Esophagus muscularis mucosa (tissue), 4 donors: Measurements from ENCODE around the gene ARHGAP31. TPM values are rescaled to one million over a fixed set of nuclear protein-coding genes. Genes with fewer than 3 reads are reported as not detected.

Source experiments
- DNase-seq: peaks from one replicate; pipeline ENCODE4 v3.0.0-alpha.2; 2017; ENCODE audit errors: extremely low spot score
- H3K27ac ChIP-seq, 4 donors: fragments of 200-600 bp; sonication (generic); replicated peaks in 1 of 4; 1 replicate in 3 of 4; 2 replicates in 1 of 4; pipeline ENCODE4 v1.5.1; 2016 to 2019; ENCODE audit warnings: mild to moderate bottlenecking in 1 of 4
- H3K27me3 ChIP-seq, 4 donors: fragments of 200-600 bp; sonication (generic); one replicate each; pipeline versions ENCODE4 v1.5.1 to v1.6.0; 2016 to 2019
- H3K36me3 ChIP-seq, 4 donors: fragments of 200-600 bp; sonication (generic); one replicate each; pipeline ENCODE4 v1.5.1; 2016 to 2019
- H3K4me1 ChIP-seq, 4 donors: fragments of 200-600 bp; sonication (generic); one replicate each; pipeline ENCODE4 v1.5.1; 2016 to 2019
- H3K4me3 ChIP-seq, 4 donors: fragments of 200-600 bp; sonication (generic); 1 replicate in 2 of 4; 2 replicates in 2 of 4; pipeline ENCODE4 v1.5.1; 2016 to 2019; ENCODE audit warnings: mild to moderate bottlenecking in 4 of 4, moderate library complexity in 1 of 4
- H3K9me3 ChIP-seq, 4 donors: fragments of 200-600 bp; sonication (generic); 1 replicate in 3 of 4; 2 replicates in 1 of 4; pipeline ENCODE4 v1.5.1; 2016 to 2019
- EP300 ChIP-seq: sonication (generic); formaldehyde crosslinking; IDR thresholded peaks from one replicate; pipeline ENCODE4 v1.6.1; 2017; ENCODE audit warnings: antibody characterized with exemption
- POLR2A ChIP-seq: fragments of 450-650 bp; IDR thresholded peaks from one replicate; pipeline ENCODE4 v1.6.1; 2017; ENCODE audit warnings: antibody characterized with exemption, moderate library complexity, mild to moderate bottlenecking, low read depth
- POLR2AphosphoS5 ChIP-seq, 2 donors: sonication (generic); formaldehyde crosslinking; IDR thresholded peaks; one replicate each; pipeline ENCODE4 v1.6.1; 2017; ENCODE audit warnings: antibody characterized with exemption in 2 of 2
- WGBS: methylation state at CpG from one replicate; pipeline ENCODE4 v1.1.5; 2018; 5-methylcytosine and 5-hydroxymethylcytosine counted together
- intact Hi-C: fragments of 100-400 bp; cut with DNase I; formaldehyde crosslinking; loops from one replicate; pipeline ENCODE4 v1.15.1; 2023
- total RNA-seq, 4 donors: library from RNA; depleted of rRNA; stranded (reverse); fragments of >200 nt; gene quantifications; one replicate each; pipeline versions ENCODE4 v1.1.0 to v1.2.1, GENCODE V29; 2016
- TF ChIP-seq, protein P1 (sequence below), 3 experiments: fragments of 200-600 bp in 2 of 3; fragments of 450-650 bp in 1 of 3; sonication (generic) in 2 of 3; IDR thresholded peaks; one replicate each; pipeline ENCODE4 v1.5.1; 2017 to 2019; ENCODE audit warnings: antibody characterized with exemption in 3 of 3, mild to moderate bottlenecking in 2 of 3, moderate library complexity in 1 of 3

Gene ARHGAP31
- total RNA-seq, 4 donors from 2014 or later: 14.5 to 25.9 (median 23.1) TPM

DNA sequence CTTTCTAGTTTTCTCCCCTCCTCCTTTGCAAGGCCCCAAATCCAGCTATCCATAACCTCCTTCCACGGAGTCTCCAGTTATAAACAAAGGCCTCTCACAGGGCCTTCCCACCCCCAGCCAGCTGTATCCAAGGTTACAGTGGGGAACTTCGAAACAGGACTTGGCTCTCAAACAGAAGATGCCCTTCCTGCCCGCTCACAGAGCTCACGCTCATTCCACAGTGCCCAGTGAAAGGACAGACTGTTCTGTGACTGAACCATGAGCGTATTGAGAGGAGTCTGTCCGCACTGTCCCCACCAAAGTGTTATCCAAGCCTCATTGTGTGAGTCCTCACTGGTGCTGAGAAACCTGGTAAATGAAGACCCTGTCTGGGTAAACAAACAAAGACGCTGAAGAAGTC lies 35.4 kb downstream of the ARHGAP31 start:
- DNase-seq: no peak
- Histone ChIP-seq H3K36me3 (peaks cover 0 to 8% (median 0%) of the 10 kb centered on the region in 4 donors), H3K9me3 (no peaks in the 10 kb centered on the region), H3K27me3 (no peaks in the 10 kb centered on the region), H3K27ac (peak overlapping the region; percentile 38 to 67 (median 51)), H3K4me3 (no peak overlapping the region), H3K4me1 (peaks cover 35 to 63% (median 46%) of the 10 kb centered on the region in 4 donors)
- intact Hi-C loops: no loop called here
- 73% methylated on average over 7 of the region's 7 CpGs for WGBS
- TF ChIP-seq EP300 (peak; percentile 67), POLR2AphosphoS5 (IDR thresholded peaks at IDR 0.05) (peak; percentile 20 to 50), POLR2A (no peak)

DNA sequence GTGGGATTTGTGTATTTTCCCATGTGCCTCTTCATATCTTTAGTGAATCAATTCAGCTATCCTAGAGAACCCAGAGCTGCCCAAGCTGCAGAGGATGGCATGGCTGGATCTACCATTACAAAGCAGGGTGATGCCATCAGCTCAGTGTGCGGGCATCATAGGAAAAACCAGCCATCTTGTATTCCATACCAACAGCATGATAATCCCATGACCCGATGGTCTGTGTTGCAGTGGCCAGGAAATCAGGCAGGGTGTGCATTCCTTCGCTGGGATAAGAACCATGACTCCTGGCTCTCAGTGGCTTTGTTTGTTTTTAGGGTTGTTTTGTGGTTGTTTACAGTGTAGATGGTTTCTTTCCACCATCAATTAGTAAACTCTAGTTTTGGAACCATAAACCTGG lies 36.0 kb downstream of the ARHGAP31 start:
- Histone ChIP-seq H3K27ac (peak overlapping the region; percentile 38 to 67 (median 51)), H3K9me3 (no peaks in the 10 kb centered on the region), H3K4me3 (no peak overlapping the region), H3K4me1 (peaks cover 36 to 63% (median 49%) of the 10 kb centered on the region in 4 donors), H3K36me3 (peaks cover 0 to 8% (median 0%) of the 10 kb centered on the region in 4 donors), H3K27me3 (no peaks in the 10 kb centered on the region)
- no peak for DNase-seq
- TF ChIP-seq EP300 (no peak), POLR2AphosphoS5 (IDR thresholded peaks at IDR 0.05) (no peak), POLR2A (no peak)
- TF ChIP-seq, protein P1, sequence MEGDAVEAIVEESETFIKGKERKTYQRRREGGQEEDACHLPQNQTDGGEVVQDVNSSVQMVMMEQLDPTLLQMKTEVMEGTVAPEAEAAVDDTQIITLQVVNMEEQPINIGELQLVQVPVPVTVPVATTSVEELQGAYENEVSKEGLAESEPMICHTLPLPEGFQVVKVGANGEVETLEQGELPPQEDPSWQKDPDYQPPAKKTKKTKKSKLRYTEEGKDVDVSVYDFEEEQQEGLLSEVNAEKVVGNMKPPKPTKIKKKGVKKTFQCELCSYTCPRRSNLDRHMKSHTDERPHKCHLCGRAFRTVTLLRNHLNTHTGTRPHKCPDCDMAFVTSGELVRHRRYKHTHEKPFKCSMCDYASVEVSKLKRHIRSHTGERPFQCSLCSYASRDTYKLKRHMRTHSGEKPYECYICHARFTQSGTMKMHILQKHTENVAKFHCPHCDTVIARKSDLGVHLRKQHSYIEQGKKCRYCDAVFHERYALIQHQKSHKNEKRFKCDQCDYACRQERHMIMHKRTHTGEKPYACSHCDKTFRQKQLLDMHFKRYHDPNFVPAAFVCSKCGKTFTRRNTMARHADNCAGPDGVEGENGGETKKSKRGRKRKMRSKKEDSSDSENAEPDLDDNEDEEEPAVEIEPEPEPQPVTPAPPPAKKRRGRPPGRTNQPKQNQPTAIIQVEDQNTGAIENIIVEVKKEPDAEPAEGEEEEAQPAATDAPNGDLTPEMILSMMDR (IDR thresholded peaks at IDR 0.05): no peak
- WGBS: 88% methylated on average over 3 of the region's 3 CpGs
- intact Hi-C loops: no loop called here

DNA sequence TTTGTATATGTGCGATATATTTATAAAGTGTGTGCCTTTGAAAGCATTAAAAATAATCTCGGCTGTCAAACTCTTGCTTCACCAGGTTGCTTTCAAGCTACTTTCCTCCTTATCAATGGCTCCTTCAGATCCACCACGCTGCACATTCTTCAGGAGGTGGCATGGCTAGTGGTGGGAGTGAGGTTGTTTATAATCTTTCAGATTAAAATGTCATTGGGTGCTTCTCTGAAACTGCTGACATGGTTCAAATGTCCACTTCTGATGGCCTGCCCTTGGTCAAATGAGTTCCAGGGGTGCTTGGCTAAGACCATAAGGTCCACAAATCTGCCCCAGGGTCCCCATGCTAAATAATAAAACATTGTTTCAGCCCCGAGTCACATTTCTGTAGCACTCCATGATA lies 36.7 kb downstream of the ARHGAP31 start:
- H3K4me3 ChIP-seq: no peak overlapping the region
- DNase-seq: no peak
- H3K9me3 ChIP-seq: no peaks in the 10 kb centered on the region
- H3K4me1 ChIP-seq: peaks cover 36 to 60% (median 49%) of the 10 kb centered on the region in 4 donors
- intact Hi-C loops: no loop called here
- TF ChIP-seq POLR2AphosphoS5 (IDR thresholded peaks at IDR 0.05): no peak
- no peak for TF ChIP-seq EP300
- TF ChIP-seq, protein P1 (IDR thresholded peaks at IDR 0.05): no peak
- TF ChIP-seq POLR2A: no peak
- H3K36me3 ChIP-seq: peaks cover 0 to 8% (median 0%) of the 10 kb centered on the region in 4 donors
- peak overlapping the region in 3 of 4 donors; percentile 38 to 67 (median 49) for H3K27ac ChIP-seq
- 90% methylated on average over 4 of the region's 4 CpGs for WGBS
- H3K27me3 ChIP-seq: no peaks in the 10 kb centered on the region

DNA sequence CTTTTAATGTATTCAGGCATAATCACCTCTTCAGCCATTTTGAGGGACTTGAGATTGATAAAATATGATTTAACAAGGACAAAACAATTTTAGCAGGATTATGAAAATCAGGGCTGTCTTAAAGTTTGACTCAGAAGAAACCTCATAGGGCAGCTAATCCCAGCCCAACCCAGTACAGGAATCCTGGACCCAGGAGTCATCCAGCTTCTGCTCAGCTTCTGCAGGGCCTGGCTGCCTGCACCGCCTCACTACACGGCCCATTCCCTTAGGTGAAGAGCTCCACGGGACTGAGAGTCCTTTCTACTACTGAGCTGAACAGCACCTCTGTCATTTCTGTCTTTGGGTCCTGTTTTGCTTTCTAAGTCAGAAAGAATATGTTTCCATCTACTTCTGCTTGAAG lies 37.5 kb downstream of the ARHGAP31 start:
- 88% methylated on average over 3 of the region's 3 CpGs for WGBS
- Histone ChIP-seq H3K9me3 (no peaks in the 10 kb centered on the region), H3K4me1 (peaks cover 36 to 60% (median 46%) of the 10 kb centered on the region in 4 donors), H3K36me3 (peaks cover 0 to 8% (median 0%) of the 10 kb centered on the region in 4 donors), H3K27ac (peak overlapping the region in 3 of 4 donors; percentile 5 to 50 (median 7)), H3K27me3 (no peaks in the 10 kb centered on the region), H3K4me3 (no peak overlapping the region)
- no peak for DNase-seq
- intact Hi-C loops: no loop called here
- no peak for TF ChIP-seq POLR2A
- TF ChIP-seq, protein P1 (IDR thresholded peaks at IDR 0.05): no peak
- TF ChIP-seq EP300: no peak
- no peak for TF ChIP-seq POLR2AphosphoS5 (IDR thresholded peaks at IDR 0.05)

DNA sequence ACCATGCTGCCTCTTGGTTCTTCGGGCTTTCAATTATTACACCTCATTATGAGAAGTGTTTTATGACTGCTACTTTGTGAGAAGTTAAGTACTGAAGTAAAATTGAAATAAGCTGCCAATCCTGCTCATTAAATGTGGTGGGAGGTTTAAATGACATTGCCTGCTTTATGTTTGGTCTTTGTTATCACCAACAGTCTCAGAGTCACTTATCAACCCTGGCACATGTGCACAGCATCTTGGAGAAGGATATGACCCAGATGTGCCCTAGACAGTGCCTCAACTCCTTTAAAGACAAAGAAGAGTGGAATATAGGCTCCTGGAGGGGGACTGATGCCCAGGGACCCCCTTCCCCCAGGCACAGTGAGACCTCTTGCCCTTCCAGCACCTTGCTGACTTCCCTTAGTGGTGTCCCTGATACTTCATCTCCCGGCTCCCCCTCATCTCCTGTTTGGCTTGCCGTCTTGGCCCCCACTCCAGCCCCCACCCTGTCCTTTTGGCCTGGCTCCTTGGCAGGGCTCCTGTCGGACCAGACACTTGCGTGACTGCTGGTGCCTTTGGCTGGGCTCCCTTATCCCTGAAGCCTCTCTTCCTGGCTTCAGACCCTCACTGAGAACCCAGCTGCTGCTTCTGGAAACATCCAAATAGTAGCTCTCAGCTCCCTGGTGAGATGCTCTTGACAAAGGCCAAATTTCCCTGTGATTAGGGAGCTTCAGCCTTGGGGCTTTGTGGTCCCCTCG lies 39.8 kb downstream of the ARHGAP31 start:
- Histone ChIP-seq H3K4me3 (no peak overlapping the region), H3K4me1 (peaks cover 40 to 51% (median 44%) of the 10 kb centered on the region in 4 donors), H3K27me3 (no peaks in the 10 kb centered on the region), H3K27ac (peak overlapping the region in 1 of 4 donors; percentile 26), H3K9me3 (no peaks in the 10 kb centered on the region), H3K36me3 (peaks cover 0 to 3% (median 0%) of the 10 kb centered on the region in 4 donors)
- WGBS: 49% methylated on average over 6 of the region's 6 CpGs
- intact Hi-C loops: no loop called here
- DNase-seq: no peak
- TF ChIP-seq EP300 (no peak), POLR2AphosphoS5 (IDR thresholded peaks at IDR 0.05) (no peak), POLR2A (no peak)
- TF ChIP-seq, protein P1 (IDR thresholded peaks at IDR 0.05): no peak
